Activated T-cell treated with anti-CD3 and anti-CD28 coated beads, Interleukin-2, amount 50 U/mL, for 24 hours (primary cell): ENCODE results near the gene REPS2.

Experiments used
- DNase-seq: peaks from one replicate; pipeline ENCODE4 v3.0.0-alpha.2; 2020
- H3K27ac Mint-ChIP-seq: 2 replicates; pipeline ENCODE4 v1.8.0; 2020; ENCODE audit warnings: mild to moderate bottlenecking, mixed read lengths
- H3K27me3 Mint-ChIP-seq: 2 replicates; pipeline ENCODE4 v1.8.0; 2020; ENCODE audit warnings: mixed read lengths
- H3K36me3 Mint-ChIP-seq: 2 replicates; pipeline ENCODE4 v1.8.0; 2020; ENCODE audit warnings: low read depth, mixed read lengths
- H3K4me1 Mint-ChIP-seq: 2 replicates; pipeline ENCODE4 v1.8.0; 2020; ENCODE audit warnings: low read depth, mixed read lengths
- H3K4me3 Mint-ChIP-seq: 2 replicates; pipeline ENCODE4 v1.8.0; 2020; ENCODE audit warnings: mild to moderate bottlenecking, moderate library complexity, mixed read lengths
- H3K9me3 Mint-ChIP-seq: 2 replicates; pipeline ENCODE4 v1.8.0; 2020; ENCODE audit warnings: mixed read lengths

The REPS2 gene

GRCh38 chrX:17052210-17052609 is 105.8 kb downstream of the REPS2 start:
- no peaks in the 10 kb centered on the region for H3K9me3 Mint-ChIP-seq
- H3K4me3 Mint-ChIP-seq = no peak overlapping the region
- no peak for DNase-seq
- H3K4me1 Mint-ChIP-seq = no peaks in the 10 kb centered on the region
- no peak overlapping the region for H3K27ac Mint-ChIP-seq
- H3K27me3 Mint-ChIP-seq = peaks cover 35% of the 10 kb centered on the region
- H3K36me3 Mint-ChIP-seq = no peaks in the 10 kb centered on the region

DNA sequence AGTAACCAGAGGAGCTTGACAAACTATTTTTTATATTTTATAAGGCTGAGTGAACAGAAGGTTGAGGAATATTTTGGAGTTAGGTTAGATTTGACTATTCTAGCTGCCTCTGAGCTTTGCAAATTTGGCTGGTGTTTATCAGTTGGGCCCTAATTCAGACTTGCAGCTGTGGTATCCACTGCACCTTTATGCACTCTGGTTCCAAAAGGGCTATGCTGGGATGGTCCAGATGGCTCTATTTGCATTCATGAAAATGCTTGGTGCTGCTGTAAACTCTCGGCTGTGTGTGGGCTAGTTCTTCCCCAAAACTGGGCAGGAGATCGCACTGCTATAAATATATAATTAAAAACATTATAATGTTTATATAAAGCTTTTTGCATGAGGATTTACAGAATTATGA is 106.3 kb downstream of the REPS2 start:
- H3K4me1 Mint-ChIP-seq = no peaks in the 10 kb centered on the region
- H3K9me3 Mint-ChIP-seq = no peaks in the 10 kb centered on the region
- peaks cover 38% of the 10 kb centered on the region for H3K27me3 Mint-ChIP-seq
- no peak overlapping the region for H3K4me3 Mint-ChIP-seq
- H3K36me3 Mint-ChIP-seq = no peaks in the 10 kb centered on the region
- no peak overlapping the region for H3K27ac Mint-ChIP-seq
- DNase-seq = no peak

- peaks cover 33% of the 10 kb centered on the region for H3K27me3 Mint-ChIP-seq
- no peak overlapping the region for H3K4me3 Mint-ChIP-seq
- no peak for DNase-seq
- H3K27ac Mint-ChIP-seq = no peak overlapping the region
- no peaks in the 10 kb centered on the region for H3K4me1 Mint-ChIP-seq
- H3K9me3 Mint-ChIP-seq = no peaks in the 10 kb centered on the region
- H3K36me3 Mint-ChIP-seq = no peaks in the 10 kb centered on the region
Observed at GRCh38 chrX:17053502-17053901, 107.0 kb downstream of the REPS2 start.

GRCh38 chrX:17056868-17057608 is 110.6 kb downstream of the REPS2 start:
- no peaks in the 10 kb centered on the region for H3K36me3 Mint-ChIP-seq
- peaks cover 23% of the 10 kb centered on the region for H3K27me3 Mint-ChIP-seq
- no peaks in the 10 kb centered on the region for H3K9me3 Mint-ChIP-seq
- no peak overlapping the region for H3K27ac Mint-ChIP-seq
- H3K4me3 Mint-ChIP-seq = no peak overlapping the region
- no peak for DNase-seq
- no peaks in the 10 kb centered on the region for H3K4me1 Mint-ChIP-seq

DNA sequence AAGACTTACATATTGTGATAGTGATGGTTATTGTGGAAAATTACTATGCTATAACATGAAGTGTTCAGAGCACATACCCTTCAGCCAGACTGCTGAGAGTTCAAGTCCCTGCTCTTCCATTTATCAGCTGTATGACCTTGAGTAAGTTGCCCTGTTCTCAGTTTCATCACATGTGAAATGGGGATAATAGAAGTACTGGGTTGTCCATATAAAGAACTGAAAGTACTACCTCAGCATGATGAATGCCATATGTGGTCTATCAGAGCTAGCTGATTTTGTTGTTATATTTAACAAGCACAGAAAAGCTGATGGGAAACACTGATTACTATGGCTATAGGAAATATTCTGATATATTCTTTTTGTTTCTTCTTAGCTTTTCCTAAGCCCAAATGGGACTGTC is 115.6 kb downstream of the REPS2 start:
- Mint-ChIP-seq H3K36me3 (no peaks in the 10 kb centered on the region), H3K4me1 (no peaks in the 10 kb centered on the region), H3K27ac (no peak overlapping the region), H3K4me3 (no peak overlapping the region), H3K9me3 (no peaks in the 10 kb centered on the region), H3K27me3 (peaks cover 20% of the 10 kb centered on the region)
- DNase-seq = no peak

DNA sequence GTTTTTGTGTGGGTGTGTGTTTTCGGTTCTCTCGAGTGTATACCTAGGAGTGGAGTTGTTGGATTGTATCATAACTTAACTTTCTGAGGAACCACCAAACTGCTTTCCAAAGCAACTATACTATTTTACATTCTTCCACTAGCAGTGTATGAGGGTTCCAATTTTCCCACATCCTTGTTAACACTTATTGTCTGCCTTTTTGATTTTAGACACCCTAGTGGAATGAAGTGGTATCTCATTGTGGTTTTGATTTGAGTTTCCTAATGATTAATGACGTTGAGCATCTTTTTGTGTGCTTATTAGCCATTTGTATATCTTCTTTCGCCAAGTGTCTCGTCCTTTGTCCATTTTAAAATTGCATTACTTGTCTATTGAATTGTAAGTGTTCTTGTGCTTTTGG is 118.6 kb downstream of the REPS2 start:
- H3K27ac Mint-ChIP-seq = no peak overlapping the region
- no peak for DNase-seq

GRCh38 chrX:17067534-17067933 is 121.1 kb downstream of the REPS2 start:
- Mint-ChIP-seq H3K27ac (no peak overlapping the region), H3K4me1 (no peaks in the 10 kb centered on the region), H3K27me3 (peaks cover 54% of the 10 kb centered on the region), H3K4me3 (no peak overlapping the region), H3K9me3 (no peaks in the 10 kb centered on the region), H3K36me3 (no peaks in the 10 kb centered on the region)
- no peak for DNase-seq

More for the DNA sequence above, 118.6 kb downstream of the REPS2 start:
- H3K27me3 Mint-ChIP-seq = peaks cover 34% of the 10 kb centered on the region
- H3K36me3 Mint-ChIP-seq = no peaks in the 10 kb centered on the region
- H3K4me1 Mint-ChIP-seq = no peaks in the 10 kb centered on the region
- no peaks in the 10 kb centered on the region for H3K9me3 Mint-ChIP-seq
- H3K4me3 Mint-ChIP-seq = no peak overlapping the region

DNA sequence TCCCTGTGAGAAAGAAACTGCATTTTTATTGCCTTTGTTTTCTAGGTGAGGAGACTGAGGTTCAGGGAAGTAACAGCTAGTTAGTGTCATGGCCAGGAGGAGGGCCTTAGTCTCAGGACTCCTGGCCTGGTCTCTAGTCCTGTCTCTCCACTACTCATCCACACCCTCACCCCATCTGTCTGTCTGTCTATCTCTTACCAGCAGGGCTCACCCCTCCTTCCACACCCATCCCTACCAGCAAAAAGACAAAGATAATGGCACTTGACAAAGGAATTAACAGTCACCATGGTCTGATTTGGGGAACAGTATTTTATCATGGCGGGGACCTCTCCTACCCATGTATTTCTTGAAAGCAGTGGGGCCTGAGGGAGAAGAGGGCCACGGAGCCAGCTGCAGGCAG is 125.8 kb downstream of the REPS2 start:
- H3K27ac Mint-ChIP-seq = no peak overlapping the region
- no peak for DNase-seq
- H3K27me3 Mint-ChIP-seq = peaks cover 74% of the 10 kb centered on the region
- H3K9me3 Mint-ChIP-seq = no peaks in the 10 kb centered on the region
- H3K36me3 Mint-ChIP-seq = no peaks in the 10 kb centered on the region
- H3K4me1 Mint-ChIP-seq = no peaks in the 10 kb centered on the region
- H3K4me3 Mint-ChIP-seq = no peak overlapping the region

DNA sequence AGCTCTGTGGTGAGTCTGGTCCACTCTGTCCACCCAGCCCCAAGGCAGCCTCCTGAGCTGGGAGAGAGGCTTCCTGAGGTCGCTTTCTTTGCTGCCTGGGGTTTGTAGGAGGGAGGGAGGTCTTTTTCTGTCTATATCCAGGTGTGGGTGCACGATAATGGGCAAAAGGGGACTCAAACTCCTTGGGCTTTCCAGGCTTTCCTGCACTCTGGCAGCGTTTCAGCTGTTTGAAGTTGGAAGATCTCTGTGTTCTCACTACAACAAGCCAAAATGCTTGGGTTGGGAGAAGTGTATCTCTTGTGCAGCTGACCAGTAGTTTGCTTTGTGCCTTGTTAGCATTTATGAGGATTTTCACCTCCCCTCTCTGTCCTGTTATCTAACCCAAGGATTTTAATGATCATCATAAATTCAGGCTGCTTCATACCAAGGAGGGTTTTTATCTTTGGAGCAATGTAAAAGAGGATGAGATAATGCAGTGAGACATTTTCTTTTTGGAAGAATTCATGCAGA is 126.3 kb downstream of the REPS2 start:
- Mint-ChIP-seq H3K36me3 (no peaks in the 10 kb centered on the region), H3K9me3 (no peaks in the 10 kb centered on the region), H3K27ac (no peak overlapping the region), H3K4me3 (no peak overlapping the region), H3K27me3 (peaks cover 73% of the 10 kb centered on the region), H3K4me1 (no peaks in the 10 kb centered on the region)
- no peak for DNase-seq

- no peaks in the 10 kb centered on the region for H3K4me1 Mint-ChIP-seq
- no peak overlapping the region for H3K27ac Mint-ChIP-seq
- H3K36me3 Mint-ChIP-seq = no peaks in the 10 kb centered on the region
- no peak for DNase-seq
- no peaks in the 10 kb centered on the region for H3K9me3 Mint-ChIP-seq
- H3K27me3 Mint-ChIP-seq = peaks cover 63% of the 10 kb centered on the region
- no peak overlapping the region for H3K4me3 Mint-ChIP-seq
Observed at GRCh38 chrX:17075004-17075403, 128.5 kb downstream of the REPS2 start.

DNA sequence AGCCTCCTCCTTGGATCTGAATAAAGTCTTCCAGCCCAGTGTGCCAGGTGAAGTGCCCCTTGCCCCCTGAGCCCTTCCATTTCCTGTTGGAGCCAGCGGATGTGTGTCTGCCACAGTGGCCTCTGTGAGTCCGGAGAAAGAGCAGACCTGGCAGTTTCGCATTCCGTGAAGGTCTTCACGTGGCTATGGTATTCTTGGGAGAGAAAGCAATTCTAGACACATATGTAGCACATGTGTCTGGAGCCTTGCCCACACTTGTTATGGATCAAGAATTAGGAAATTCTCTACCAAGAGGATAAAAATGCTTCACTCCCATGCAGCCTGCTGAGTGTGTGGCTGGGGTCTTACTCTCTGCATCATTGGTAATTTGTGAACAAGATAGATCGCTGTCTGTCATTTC is 130.9 kb downstream of the REPS2 start:
- Mint-ChIP-seq H3K36me3 (no peaks in the 10 kb centered on the region), H3K27ac (no peak overlapping the region), H3K9me3 (no peaks in the 10 kb centered on the region), H3K4me1 (no peaks in the 10 kb centered on the region), H3K27me3 (peaks cover 59% of the 10 kb centered on the region), H3K4me3 (no peak overlapping the region)
- no peak for DNase-seq

DNA sequence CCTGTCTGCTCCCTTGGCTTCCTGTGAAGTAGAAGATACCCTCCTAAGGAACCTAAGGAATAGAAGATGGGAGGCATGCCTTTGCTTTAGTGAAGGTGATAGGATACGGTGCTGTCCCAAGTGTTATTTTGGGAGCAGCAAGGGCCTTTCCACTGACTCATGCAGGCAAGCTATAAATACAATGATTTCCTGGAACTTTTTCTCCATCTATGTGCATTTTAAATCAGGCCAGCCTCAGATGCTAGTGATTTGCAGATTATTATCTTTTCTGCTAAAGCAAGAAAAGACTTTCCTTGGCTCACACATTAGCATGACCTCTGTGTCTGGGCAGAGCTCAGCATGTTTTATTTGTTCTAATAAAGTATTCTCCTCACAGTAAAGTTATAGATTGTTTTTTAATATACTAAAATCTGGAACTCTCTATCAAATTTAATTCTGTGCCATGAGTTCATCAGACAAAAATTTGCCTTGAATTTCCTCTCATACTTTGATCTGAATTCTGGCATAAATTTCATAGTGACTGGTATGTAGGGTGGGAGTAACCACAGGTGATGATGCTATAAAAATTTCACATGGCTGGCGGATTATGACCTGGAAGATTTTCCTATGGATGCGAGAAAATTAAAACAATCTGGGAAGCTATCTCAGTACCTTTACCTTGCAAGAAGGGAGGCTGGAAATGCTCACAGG is 131.7 kb downstream of the REPS2 start:
- Mint-ChIP-seq H3K36me3 (no peaks in the 10 kb centered on the region), H3K27me3 (peaks cover 56% of the 10 kb centered on the region), H3K27ac (no peak overlapping the region), H3K9me3 (no peaks in the 10 kb centered on the region), H3K4me3 (no peak overlapping the region), H3K4me1 (no peaks in the 10 kb centered on the region)
- no peak for DNase-seq

GRCh38 chrX:17081511-17081910 is 135.1 kb downstream of the REPS2 start:
- Mint-ChIP-seq H3K9me3 (no peaks in the 10 kb centered on the region), H3K27ac (no peak overlapping the region), H3K27me3 (peaks cover 46% of the 10 kb centered on the region), H3K36me3 (no peaks in the 10 kb centered on the region), H3K4me1 (no peaks in the 10 kb centered on the region), H3K4me3 (no peak overlapping the region)
- no peak for DNase-seq

- Mint-ChIP-seq H3K9me3 (no peaks in the 10 kb centered on the region), H3K4me3 (no peak overlapping the region), H3K36me3 (no peaks in the 10 kb centered on the region), H3K4me1 (no peaks in the 10 kb centered on the region), H3K27me3 (peaks cover 46% of the 10 kb centered on the region), H3K27ac (no peak overlapping the region)
- no peak for DNase-seq
Observed at GRCh38 chrX:17081968-17082367, 135.5 kb downstream of the REPS2 start.

- no peak overlapping the region for H3K27ac Mint-ChIP-seq
- H3K27me3 Mint-ChIP-seq = peaks cover 46% of the 10 kb centered on the region
- no peaks in the 10 kb centered on the region for H3K9me3 Mint-ChIP-seq
- H3K36me3 Mint-ChIP-seq = no peaks in the 10 kb centered on the region
- no peak overlapping the region for H3K4me3 Mint-ChIP-seq
- H3K4me1 Mint-ChIP-seq = no peaks in the 10 kb centered on the region
- no peak for DNase-seq
Observed at GRCh38 chrX:17082831-17083230, 136.4 kb downstream of the REPS2 start.
